Inflammatory macrophage (primary cell): ENCODE data around the gene TAAR6.
"Not testable (repeated sequence)": the region's sequence is repeated elsewhere in the genome, so short reads cannot be mapped to it uniquely, and the experiment has no call there.

Source experiments
- DNase-seq, 2 donors: peaks; one replicate each; pipeline ENCODE4 v3.0.0-alpha.2; 2020 to 2022

TAAR6 gene

GRCh38 chr6:132590362-132590761 lies 20.2 kb downstream of the TAAR6 start:
- DNase-seq: no peak

GRCh38 chr6:132592855-132593254 lies 22.7 kb downstream of the TAAR6 start:
- peak; percentile 63 to 76 for DNase-seq

GRCh38 chr6:132596201-132596600 lies 26.1 kb downstream of the TAAR6 start:
- DNase-seq: no peak

- DNase-seq: peak; percentile 21 to 28
These were observed 28.4 kb downstream of the TAAR6 start for GRCh38 chr6:132598473-132598872.

GRCh38 chr6:132600900-132601299 lies 30.8 kb downstream of the TAAR6 start:
- not testable (repeated sequence) for DNase-seq

GRCh38 chr6:132604635-132605152 lies 34.6 kb downstream of the TAAR6 start:
- DNase-seq: no peak

- DNase-seq: no peak
These were observed 37.6 kb downstream of the TAAR6 start for GRCh38 chr6:132607544-132608233.

GRCh38 chr6:132611616-132612015 lies 41.5 kb downstream of the TAAR6 start:
- DNase-seq: no peak

- no peak for DNase-seq
These were observed 42.5 kb downstream of the TAAR6 start for GRCh38 chr6:132612449-132613108.

- DNase-seq: no peak
These were observed 44.4 kb downstream of the TAAR6 start for GRCh38 chr6:132614554-132614953.

GRCh38 chr6:132616677-132617076 lies 46.6 kb downstream of the TAAR6 start:
- DNase-seq: no peak
